GM19238 (cell line): Measurements from ENCODE around the gene TRIM25.

Experiments
- DNase-seq: peaks from one replicate; pipeline ENCODE4 v3.0.0; 2011; ENCODE audit warnings: low spot score; ENCODE audit not compliant: insufficient read length

Gene TRIM25

DNA sequence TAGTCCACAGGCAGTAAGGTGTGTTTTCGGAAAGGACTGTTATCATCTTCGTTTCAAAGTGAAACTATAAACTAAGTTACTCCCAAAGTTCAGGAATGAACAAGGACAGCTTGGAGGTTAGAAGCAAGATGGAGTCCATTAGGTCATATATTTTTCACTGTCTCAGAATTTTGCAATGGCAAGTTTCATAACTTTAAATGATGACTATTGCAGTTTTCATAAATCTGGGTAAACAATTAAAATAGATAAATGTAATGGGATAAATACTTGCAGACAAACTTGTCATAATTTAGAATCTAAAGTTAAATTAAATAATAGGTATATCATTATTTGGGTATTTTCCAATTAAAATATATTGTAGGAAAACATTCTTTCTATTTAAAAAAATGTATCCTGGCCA lies 14.7 kb upstream of the TRIM25 start:
- DNase-seq = no peak

DNA sequence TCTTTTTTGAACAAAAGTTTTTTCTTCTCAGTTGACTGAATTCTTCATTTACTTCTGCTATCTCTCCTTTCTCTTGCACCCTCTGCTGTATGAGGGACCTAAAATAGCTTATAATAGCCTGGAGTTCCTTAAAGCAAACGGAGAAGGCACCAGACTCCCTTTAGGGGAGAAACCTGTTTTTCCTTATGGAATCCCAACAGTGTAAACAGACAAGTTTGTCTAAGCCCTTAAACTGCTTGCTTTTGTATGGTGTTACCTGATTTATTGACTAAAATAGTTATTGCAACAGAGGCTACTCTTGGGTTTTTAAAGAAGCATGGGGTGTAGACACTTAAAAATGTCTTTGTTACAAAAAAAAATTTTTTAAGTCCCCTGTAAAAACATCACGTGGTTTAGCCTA lies 12.9 kb upstream of the TRIM25 start:
- no peak for DNase-seq

DNA sequence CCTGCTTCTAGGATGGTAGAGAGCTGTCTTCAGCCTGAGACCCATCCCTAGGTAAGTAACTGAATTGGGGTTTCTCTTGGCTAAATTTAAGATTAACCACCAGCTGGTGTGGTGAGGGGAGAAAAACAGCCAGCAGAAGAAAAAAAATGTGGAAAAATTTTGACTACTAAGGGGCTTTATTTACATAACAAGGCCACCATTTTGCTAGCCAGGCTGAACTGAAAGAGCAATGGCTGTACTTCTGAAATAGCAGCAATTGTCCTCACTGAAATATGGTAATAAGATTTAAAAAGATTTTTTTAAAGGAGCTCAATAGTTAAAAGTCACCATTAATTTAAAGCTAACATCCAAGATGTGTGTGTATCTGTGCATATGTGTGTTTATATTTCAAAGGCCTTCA lies 12.4 kb upstream of the TRIM25 start:
- no peak for DNase-seq

DNA sequence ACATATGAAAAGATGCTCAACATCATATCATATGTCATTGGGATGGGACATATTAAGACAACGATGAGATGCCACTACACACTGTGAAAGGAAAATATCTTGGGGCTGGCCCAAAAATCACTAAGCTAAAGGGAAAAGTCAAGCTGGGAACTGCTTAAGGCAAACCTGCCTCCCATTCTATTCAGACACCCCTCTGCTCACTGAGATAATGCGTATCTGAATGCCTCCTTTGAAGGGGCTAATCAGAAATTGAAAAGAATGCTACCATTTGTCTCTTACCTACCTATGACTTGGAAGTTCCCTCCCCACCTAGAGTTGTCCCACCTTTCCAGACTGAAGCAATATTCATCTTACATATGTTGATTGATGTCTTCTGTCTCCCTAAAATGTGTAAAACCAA lies 11.2 kb upstream of the TRIM25 start:
- no peak for DNase-seq

DNA sequence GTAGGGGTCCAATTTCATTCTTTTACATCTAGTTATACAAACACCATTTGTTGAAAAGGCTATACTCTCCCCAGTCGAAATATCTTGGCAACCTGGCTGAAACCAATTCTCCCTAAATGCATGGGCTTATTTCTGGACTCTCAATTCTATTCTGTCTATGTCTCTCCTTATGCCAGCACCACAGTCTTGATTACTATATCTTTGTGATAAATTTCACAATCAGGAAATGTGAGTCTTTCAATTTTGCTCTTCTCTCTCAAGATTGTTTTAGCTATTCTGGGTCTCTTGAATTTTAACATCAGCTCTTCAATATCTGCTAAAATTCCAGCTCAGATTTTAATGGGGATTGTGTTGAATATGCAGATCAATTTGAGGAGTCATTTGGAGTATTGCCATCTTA lies 5.9 kb upstream of the TRIM25 start:
- DNase-seq = no peak

DNA sequence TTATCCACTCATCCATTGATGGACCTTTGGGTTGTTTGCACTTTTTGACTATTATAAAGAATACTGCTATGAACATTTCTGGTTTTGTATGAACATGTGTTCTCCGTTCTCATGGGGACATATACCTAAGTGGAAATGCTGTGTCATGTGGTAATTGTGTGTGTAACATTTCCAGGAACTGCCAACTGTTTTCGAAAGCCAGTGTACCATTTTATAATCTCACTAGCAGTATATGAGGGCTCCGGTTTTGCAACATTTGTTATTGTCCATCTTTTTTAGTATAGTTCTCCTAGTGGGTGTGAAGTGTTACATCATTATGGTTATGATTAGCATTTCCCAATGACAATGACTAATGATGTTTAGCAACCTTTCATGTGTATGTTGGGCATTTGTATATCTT lies 5.1 kb upstream of the TRIM25 start:
- no peak for DNase-seq

DNA sequence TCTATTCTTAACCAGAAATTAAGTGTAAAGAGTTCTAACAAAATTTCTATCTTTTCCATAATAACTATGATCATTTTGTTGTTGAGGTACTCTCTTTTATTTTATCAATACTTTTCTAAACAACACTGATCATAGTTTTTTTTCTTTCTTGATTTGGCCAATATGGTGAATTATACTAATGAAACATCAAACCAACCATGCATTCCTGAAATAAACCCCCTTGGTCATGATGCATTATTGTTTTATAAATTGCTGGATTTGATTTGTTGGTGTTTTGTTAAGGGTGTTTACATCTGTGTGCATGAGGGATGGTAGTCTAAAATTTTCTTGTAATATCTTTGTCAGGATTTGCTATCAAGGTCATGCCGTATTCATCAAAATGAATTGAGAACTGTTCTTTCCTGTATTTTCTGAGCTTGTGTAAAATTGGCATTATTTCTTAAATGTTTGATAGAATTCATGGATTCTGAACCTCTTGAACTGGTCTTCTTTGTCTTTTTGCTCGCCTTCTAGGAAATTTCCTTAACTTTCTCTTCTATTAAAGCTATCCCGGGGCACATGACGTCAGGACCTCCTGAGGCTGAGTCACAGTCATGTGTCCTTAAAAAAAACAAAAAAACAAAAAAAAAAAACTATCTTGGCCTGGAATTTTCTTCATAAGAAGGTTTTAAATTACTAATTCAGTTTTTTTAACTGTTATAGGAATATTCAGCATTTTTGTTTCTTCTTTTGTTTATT lies 3.9 kb upstream of the TRIM25 start:
- no peak for DNase-seq

DNA sequence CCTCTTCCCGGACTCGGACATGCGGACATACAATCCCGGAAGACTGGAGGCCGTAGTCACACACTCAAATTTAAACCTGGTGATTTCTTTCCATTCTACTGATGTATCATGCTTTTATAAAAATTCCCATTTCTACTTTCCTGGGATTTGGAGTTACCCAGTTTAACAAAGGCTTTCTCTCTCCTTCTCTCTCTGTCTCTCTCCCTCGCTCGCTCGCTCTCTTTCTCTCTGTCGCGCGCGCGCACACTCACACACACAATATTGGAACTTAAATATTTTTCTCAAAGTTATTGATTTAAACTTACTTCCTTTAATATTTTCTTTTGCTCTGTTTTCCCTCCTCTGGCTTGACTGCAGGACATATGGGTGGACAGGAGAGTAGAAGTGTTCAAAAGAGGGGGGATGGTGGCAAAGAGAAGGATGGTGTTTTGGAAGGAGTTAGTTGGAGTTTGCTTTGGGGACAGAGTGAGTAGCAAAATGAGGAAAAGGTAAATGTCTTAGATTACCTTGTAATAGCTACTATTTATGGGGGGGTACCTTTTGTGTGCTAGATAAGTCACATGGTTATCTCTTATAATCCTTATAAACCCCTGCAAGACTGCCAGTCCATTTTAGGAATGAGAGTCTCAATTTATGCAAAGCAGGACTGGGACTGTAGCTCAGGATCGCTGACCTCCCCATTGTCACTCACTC lies 878 bp upstream of the TRIM25 start:
- no peak for DNase-seq

DNA sequence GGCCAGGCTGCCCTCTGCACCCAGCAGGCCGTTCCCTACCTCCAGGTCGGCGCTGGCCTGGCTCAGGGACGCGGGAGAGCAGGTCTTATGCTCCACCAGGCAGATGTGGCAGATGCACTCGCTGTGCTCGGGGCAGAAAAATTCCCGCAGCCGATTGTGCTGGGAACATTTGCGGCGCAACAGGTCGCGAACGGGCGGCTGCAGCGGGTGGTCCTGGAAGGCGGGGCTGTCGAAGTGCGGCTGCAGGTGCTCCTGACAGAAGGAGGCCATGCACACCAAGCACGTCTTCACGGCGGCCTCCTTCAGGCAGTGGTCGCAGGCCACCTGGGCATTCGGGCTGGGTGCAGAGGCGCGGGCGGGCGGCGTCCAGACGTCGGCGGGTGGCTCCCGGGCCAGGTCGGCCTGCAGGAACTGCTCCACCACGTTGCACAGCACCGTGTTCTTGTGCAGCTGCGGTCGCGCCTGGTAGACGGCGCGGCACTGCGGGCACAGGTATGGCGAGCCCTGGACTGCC lies 439 bp downstream of the TRIM25 start:
- DNase-seq = no peak

DNA sequence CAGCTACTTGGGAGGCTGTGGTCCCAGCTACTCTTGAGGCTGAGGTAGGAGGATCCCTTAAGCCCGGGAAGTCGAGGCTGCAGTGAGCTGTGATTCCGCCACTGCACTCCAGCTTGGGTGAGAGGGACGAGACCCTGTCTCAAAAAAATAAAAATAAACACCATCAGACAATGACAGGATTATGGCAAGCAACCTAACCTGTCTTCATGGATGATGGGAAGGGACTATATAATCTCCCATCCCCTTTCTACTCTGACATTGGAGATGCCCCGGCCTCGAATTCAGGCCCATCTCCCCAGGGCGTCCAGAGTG lies 893 bp downstream of the TRIM25 start:
- DNase-seq = no peak

DNA sequence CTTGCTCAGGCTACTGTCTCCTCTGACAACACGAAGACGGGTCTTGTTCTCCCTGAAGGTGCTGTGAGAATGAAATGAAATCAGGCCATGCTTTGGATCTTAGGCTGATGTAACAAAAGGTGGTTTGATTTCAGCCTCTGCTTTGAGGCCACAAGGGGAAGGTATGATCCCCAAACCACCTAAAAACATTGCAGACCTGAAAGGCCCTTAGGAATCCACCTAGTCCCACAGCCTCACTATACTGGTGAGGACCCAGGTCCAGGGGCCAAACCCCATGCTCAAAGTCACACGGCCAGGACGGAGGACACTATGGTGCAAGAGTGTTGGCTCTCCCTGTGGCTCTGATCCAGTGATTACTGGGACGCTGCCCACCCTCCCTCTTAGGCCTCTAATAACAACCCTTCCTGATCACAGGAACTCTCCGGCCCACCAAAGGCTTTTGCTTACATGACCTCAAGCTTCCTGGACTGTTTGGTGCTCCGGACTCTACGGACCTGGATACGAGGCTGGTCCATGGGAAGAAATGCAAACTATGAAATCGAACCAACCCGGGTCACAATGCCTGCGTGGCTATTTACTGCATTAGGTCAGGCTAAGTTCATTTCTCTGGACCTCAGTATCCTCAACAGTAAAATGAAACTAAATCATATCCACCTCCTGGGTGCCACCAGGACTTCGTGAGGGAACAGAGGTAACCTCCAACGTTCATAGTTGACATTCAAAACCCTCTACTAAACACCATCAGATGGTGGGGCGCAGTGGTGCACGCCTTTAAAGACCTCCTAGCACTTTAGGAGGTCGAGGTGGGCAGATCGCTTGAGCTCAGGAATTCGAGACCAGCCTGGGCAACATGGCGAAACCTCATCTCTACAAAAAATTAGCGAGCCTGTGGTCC lies 1.5 kb downstream of the TRIM25 start:
- DNase-seq = no peak

DNA sequence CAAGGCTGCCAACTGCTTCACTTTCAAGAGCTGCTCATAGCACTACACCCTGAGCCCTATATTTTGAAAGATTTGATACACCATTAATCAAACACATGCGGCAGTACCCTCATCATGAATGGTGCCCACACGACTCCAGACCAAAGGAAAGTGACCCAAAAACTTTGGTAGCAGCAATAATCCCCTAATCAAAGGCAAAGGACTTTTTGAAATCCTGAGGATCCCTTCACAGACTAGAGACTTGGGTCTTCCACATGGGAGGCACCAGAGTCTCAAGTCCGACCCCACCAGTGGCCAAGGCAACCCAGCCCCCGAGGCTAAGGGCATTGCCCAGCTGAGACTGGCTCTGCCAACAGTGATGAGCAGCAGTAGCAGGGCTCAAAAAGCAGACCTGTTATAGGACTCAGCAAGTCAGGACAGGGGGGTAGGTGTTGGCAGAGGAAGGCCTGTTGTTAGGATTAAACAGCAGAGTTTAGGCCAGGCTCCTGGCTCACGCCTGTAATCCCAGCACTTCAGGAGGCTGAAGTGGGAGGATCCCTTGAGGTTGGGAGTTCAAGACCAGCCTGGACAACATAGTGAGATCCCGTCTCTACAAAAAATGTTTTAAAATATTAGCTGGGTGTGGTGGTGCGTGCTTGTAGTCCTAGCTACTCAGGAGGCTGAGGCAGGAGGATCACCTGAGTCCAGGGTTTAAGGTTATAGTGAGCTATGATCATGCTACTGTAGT lies 3.2 kb downstream of the TRIM25 start:
- no peak for DNase-seq

DNA sequence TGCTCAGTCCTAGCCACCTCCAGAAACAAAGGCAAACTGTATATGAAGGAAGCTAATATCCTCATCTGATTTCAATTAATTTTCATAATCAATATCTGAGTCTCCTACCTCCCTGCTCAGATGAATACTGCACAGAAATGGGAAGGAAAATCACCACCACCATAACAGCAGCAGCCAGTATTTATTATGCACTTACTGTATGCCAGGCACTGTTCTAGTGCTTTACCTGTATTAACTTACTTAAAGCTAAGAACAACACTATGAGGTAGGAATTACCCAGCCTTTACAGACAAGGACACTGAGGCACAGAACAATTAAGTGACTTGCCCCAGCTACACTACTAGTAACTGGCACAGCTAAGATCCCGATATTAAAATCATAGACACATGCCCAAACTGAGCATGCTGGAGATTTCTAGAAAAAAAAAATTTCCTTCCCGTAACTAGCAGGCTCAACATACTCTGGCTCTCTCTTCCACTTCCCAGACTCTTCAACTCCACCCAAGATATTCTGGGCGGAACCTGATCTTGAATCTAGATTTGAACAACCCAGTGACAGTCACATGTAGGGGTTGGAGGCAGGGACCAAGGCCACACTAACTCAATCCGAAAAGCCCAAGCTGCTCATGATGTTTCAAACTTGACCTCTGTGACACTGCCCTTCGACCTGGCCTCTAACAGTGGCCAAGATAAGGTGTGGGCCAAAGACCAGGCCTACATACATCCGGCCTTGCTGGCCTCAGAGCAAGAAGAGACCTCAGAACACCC lies 3.9 kb downstream of the TRIM25 start:
- DNase-seq = no peak

DNA sequence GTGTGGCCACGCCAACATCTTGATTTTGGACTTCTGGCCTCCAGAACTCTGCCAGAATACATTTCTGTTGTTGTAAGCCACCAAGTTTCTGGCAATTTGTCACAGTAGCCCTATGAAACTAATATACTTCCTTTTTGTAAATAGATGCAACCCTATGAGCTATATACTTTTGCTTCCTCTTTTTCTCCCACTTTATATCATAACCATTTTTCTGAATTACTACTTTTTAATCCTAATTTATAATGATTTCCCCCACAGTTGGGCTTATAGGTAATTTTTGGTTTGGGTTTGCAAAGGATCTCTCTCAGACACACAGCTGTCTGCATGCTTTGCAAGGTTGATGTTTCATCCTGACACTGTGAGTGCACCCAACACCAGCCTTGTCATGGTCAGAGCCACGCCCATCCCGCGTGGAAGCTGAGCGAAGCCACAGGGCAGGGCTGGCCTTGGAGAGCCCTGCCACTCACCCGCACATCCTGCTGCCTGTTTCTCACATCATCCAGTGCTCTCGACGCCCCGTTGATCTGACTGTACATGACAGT lies 5.8 kb downstream of the TRIM25 start:
- DNase-seq = peak; percentile 69

DNA sequence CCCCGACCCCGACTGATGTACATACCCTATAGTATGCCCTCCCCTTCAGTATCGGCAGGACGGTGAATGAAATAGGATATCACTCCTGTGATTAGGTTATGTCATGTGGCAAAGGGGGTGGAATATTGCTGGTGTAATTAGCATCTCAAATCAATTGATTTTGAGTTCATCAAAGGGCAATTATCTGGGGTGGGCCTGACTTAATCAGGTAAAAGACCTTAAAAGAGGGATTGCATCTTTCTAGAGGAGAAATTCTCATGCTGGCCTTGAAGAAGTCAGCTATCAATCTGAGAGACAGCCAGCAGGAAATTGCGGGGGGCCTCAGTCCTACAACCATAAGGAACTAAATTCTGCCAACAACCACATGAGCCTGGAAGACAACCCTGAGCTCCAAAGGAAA lies 10.3 kb downstream of the TRIM25 start:
- no peak for DNase-seq

DNA sequence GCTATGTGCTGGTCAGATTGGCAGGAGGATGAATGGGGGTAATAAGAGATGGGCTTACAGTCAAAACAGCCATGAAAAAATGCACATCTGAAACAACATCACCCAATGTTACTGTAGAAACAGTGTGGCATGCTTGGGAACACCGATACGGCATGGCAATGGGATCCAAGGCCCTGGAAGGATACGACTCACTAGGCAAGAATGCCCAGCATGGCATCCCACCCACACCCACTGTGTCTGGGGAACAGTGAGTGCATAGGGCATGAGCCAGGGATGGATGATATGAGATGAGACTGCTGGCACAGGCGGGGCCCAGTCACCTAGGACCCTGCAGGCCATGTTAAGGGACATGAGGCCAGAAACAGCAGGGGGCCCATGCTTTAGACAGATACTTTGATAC lies 11.5 kb downstream of the TRIM25 start:
- no peak for DNase-seq

DNA sequence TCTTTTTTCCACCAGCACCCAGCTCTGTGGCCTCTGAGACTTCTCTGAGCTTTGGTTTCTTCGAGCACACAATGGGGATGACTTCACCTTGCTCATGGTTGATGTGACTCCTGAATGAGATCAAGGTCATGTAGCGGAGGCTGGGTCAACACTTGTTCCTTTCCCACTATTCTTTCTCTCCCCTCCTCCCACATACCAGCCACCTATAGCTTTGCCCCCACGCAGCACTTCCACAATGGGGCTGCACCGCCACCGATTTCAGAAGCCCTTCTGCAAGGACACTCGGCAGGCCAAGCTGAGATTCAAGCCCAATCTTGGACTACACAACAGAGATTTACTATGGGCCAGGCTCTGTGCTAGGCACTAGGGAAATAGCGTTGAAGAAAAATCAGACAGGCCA lies 14.4 kb downstream of the TRIM25 start:
- DNase-seq = no peak

DNA sequence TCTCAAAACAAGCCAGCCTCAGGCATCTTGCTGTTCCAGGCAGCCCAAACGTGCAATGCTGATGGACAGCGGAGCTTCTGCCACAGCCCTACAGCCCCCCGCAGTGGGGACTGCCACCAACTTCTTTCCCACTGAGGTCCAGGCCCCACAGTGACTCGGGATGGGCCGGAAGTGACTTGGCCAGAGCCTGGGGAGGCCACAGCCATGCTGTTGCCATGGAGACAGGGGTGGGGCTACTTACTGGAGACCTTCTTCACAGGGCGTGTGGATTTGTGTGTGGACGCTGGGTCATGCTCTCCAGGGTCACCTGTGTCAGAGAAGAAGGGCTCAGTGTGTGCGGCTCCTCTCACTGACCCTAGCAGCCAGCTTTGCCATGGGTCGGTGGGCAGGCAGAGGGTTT lies 15.0 kb downstream of the TRIM25 start:
- DNase-seq = no peak

DNA sequence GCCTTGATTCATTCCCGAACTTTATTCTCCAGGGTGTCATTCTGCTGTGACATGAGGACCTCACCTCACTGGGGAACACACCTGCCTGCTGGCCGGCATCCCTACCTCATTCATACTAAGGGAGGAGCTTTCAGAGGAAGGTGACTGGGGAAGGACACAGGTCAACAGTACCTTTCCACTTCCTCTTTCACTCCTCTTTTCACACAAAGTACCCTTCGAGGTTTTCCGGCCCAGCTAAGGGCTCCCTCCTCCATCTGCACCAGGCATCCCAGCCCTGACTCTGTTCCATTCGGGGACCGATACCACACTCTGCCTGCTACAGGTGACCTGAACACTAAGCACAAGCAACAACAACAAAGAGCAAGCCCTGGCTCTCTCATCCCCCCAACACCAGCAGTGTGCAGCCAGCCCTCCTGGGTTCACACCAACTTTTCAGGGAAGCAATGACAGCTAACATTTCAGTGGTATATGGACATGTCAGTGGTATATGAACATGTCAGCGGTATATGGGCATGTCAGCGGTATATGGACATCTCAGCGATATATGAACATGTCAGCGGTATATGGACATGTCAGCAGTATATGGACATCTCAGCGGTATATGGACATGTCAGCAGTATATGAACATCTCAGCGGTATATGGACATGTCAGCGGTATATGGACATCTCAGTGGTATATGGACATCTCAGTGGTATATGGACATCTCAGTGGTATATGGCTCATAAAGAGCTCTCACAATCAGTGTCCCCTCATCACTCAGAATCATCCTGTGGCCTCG lies 16.0 kb downstream of the TRIM25 start:
- DNase-seq = peak; percentile 31

DNA sequence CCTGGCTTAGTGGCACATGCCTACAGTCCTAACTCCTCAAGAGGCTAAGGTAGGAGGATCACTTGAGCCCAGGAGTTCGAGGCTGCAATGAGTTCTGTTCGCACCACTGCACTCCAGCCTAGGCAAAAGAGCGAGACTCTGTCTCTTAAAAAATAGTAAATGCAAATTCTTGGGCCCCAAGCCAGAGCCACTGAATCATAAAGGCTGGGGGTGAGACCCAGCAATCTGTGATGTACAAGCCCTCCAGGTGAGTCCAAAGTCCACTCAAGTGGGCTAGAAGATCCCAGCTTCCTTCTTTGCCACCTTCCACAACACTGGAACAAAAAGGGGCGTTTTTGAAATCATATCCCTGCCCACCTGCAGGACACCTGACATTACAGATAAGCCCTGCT lies 16.9 kb downstream of the TRIM25 start:
- DNase-seq = no peak
